Measurements from ENCODE around the gene ATP6V0A1.

ATP6V0A1 gene

GRCh38 chr17:42521666-42522262 lies 63.1 kb downstream of the ATP6V0A1 start:
- no peak overlapping the region for H3K4me3 ChIP-seq (ENCODE audit: low read depth, low read length)
- DNase-seq (ENCODE audit: low read depth, low spot score), result no peak
- in situ Hi-C loops (cut with HindIII; ENCODE audit: low sequenced_read_pairs), result no loop called here
- no peak for TF ChIP-seq CTCF (IDR thresholded peaks at IDR 0.05; ENCODE audit: low read depth, low read length)

- no peak overlapping the region for H3K4me3 ChIP-seq (ENCODE audit: low read depth, low read length)
- no peak for DNase-seq (ENCODE audit: low read depth, low spot score)
- TF ChIP-seq CTCF (IDR thresholded peaks at IDR 0.05; ENCODE audit: low read depth, low read length), result no peak
- in situ Hi-C loops (cut with HindIII; ENCODE audit: low sequenced_read_pairs), result no loop called here
These were observed 63.6 kb downstream of the ATP6V0A1 start for GRCh38 chr17:42522263-42522790.

- H3K4me3 ChIP-seq (ENCODE audit: low read depth, low read length), result no peak overlapping the region
- in situ Hi-C loops (cut with HindIII; ENCODE audit: low sequenced_read_pairs), result no loop called here
- TF ChIP-seq CTCF (IDR thresholded peaks at IDR 0.05; ENCODE audit: low read depth, low read length), result no peak
- no peak for DNase-seq (ENCODE audit: low read depth, low spot score)
These were observed 64.2 kb downstream of the ATP6V0A1 start for GRCh38 chr17:42522798-42523278.

GRCh38 chr17:42525221-42525620 lies 66.5 kb downstream of the ATP6V0A1 start:
- peak; percentile 32 for DNase-seq (ENCODE audit: low read depth, low spot score)
- no peak overlapping the region for H3K4me3 ChIP-seq (ENCODE audit: low read depth, low read length)
- TF ChIP-seq CTCF (IDR thresholded peaks at IDR 0.05; ENCODE audit: low read depth, low read length), result no peak
- in situ Hi-C loops (cut with HindIII; ENCODE audit: low sequenced_read_pairs), result no loop called here

GRCh38 chr17:42526031-42526444 lies 67.4 kb downstream of the ATP6V0A1 start:
- in situ Hi-C loops (cut with HindIII; ENCODE audit: low sequenced_read_pairs), result no loop called here
- no peak for TF ChIP-seq CTCF (IDR thresholded peaks at IDR 0.05; ENCODE audit: low read depth, low read length)
- DNase-seq (ENCODE audit: low read depth, low spot score), result peak; percentile 34

GRCh38 chr17:42527932-42528331 lies 69.3 kb downstream of the ATP6V0A1 start:
- no peak for TF ChIP-seq CTCF (IDR thresholded peaks at IDR 0.05; ENCODE audit: low read depth, low read length)
- H3K4me3 ChIP-seq (ENCODE audit: low read depth, low read length), result no peak overlapping the region
- in situ Hi-C loops (cut with HindIII; ENCODE audit: low sequenced_read_pairs), result no loop called here
- no peak for DNase-seq (ENCODE audit: low read depth, low spot score)

More at GRCh38 chr17:42526031-42526444, 67.4 kb downstream of the ATP6V0A1 start:
- H3K4me3 ChIP-seq (ENCODE audit: low read depth, low read length), result no peak overlapping the region

Data from astrocyte of the spinal cord (primary cell).